GOT3 (cell line): Measurements from ENCODE around the gene PAH.

Source experiments
- DNase-seq: peaks from one replicate; lab custom pipeline; 2025; ENCODE audit warnings: mixed read lengths; lab: John Stamatoyannopoulos, UW

PAH gene

GRCh38 chr12:102821149-102821548 lies 95.9 kb downstream of the PAH start:
- no peak for DNase-seq

GRCh38 chr12:102816816-102817434 lies 100.1 kb downstream of the PAH start:
- DNase-seq, result no peak

GRCh38 chr12:102814691-102815367 lies 102.2 kb downstream of the PAH start:
- DNase-seq, result no peak

- no peak for DNase-seq
Measured at GRCh38 chr12:102812344-102812743, 104.7 kb downstream of the PAH start.

- no peak for DNase-seq
Measured at GRCh38 chr12:102811110-102811737, 105.8 kb downstream of the PAH start.

GRCh38 chr12:102808412-102808811 lies 108.6 kb downstream of the PAH start:
- DNase-seq, result no peak

GRCh38 chr12:102806592-102806991 lies 110.5 kb downstream of the PAH start:
- no peak for DNase-seq

GRCh38 chr12:102806110-102806509 lies 110.9 kb downstream of the PAH start:
- no peak for DNase-seq

GRCh38 chr12:102800565-102800964 lies 116.5 kb downstream of the PAH start:
- no peak for DNase-seq

- no peak for DNase-seq
Measured at GRCh38 chr12:102799229-102799628, 117.8 kb downstream of the PAH start.

- no peak for DNase-seq
Measured at GRCh38 chr12:102797528-102797927, 119.5 kb downstream of the PAH start.

- DNase-seq, result no peak
Measured at GRCh38 chr12:102793921-102794320, 123.1 kb downstream of the PAH start.
